ENCODE measurements around the gene STARD10. TPM values are rescaled to one million over a fixed set of nuclear protein-coding genes. Genes with fewer than 3 reads are reported as not detected.
A peak's percentile ranks its signal among the peaks of the same experiment; 100 is the strongest.
"Not testable (repeated sequence)": the region's sequence is repeated elsewhere in the genome, so short reads cannot be mapped to it uniquely, and the experiment has no call there.

STARD10 gene
- polyA plus RNA-seq, 12 donors = 34.8 to 66.5 (median 51.8) TPM; not detected in 1

DNA sequence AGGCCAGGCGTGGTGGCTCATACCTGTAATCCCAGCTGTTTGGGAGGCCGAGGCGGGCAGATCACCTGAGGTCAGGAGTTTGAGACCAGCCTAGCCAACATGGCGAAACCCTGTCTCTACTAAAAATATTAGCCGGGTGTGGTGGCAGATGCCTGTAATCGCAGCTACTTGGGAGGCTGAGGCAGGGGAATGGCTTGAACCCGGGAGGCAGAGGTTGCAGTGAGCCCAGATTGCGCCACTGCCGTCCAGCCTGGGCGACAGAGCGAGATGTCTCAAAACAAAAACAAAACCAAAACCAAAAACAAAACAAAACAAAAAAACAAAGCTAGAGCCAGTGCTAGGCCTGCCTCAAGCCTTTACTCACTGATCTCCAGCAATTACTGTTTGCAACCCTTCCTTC lies 33.8 kb upstream of the STARD10 start:
- DNase-seq = not testable (repeated sequence)

DNA sequence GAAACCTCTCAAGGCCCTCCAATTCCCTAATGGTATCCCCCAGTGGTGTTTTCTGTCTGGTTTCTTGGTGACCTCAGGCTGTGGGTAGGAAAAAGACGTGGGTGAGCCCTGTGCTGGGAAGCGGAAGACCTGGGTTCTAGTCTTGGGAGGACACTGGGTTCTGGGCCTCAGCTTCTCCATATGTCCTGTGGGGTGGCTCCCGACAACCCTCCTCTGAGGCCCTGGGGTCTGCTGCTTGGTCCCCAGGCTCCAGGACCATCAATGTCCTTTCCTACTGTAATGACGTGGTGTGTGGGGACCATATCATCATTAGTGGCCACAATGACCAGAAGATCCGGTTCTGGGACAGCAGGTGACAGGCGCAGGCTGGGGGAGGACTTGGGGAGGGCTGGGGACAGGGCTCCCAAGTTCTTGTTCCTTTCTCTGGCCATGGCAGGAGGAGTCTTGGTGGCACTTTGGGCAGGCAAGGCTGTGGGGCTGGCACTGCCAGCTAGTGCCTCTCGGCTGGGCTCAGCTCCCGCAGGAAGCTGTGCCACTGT lies 33.2 kb upstream of the STARD10 start:
- no peak for DNase-seq

DNA sequence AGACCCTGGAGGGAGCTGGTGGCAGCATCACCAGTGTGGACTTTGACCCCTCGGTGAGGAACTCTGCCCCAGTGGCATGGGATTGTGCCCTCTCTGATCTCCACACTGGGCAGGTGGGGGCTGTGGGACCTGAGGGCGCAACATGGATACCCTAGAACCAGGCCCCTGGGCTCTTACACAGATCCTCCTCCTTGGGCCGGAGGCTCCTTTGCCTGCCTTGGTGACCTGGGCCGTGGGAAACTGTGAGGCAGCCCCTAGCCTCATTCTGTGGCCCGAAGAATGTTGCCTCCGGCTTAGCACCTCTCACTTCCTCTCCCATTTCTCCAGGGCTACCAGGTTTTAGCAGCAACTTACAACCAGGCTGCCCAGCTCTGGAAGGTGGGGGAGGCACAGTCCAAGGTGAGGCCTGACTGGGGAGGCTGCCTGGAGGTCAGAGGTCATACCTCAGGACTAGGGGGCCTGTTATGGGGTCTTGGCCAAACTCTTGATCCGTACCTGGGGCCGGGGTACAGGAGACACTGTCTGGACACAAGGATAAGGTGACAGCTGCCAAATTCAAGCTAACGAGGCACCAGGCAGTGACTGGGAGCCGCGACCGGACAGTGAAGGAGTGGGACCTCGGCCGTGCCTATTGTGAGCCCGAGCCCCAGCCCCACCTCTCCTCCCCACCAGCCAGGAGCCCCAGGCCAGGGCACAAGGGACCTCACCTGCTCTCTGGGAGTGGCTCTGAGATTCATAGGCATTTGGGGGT lies 32.5 kb upstream of the STARD10 start:
- DNase-seq = no peak

DNA sequence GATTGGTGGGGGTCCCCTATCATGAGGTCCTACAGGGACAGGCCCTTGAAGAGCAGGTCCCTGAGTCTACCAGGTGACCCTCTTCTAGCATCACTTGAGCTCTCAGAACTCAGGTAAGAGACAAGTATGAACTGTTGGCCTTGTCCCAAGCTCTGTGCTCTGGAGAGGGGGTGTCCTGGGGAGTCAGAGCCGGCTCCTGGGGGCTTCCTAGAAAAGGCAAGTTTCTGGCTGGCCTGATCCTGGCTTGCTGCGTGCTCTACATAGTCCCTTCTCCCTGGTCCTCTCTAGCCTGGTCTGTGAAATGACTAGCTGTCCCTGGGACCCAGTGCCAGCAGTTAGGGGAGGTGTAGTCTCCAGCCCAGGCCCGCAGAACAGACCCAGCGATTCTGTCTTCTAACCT lies 31.8 kb upstream of the STARD10 start:
- DNase-seq = no peak

DNA sequence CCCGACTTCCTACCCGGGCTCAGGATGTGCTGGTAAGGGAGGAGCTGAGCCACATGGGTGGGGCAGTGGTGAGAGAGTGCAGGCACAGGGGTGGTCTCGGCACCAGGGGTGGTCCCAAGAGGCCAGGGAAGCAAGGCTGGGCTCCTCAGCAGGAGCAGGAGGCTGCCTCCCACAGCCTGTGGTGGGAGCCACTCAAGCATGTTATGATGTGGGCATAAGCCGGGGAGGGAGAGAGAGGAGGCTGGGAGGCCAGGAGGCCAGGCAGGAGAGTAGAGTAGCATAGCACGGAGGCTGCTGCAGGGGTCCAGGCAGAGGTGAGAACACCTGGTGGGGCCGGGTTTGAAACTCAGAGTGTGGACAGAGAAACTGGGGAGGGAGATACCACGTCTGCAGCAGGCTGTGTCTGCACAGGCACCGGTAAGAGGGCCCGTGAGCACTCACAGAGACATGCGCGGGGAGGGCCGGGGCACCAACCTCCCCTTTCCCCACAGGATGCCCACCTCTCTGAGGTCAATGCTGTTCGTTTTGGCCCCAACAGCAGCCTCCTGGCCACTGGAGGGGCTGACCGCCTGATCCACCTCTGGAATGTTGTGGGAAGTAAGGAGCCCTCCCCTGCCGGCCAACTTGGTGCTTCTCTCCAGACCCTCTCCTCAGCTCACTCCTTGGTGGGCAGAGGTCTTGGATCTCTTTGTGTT lies 31.1 kb upstream of the STARD10 start:
- no peak for DNase-seq

DNA sequence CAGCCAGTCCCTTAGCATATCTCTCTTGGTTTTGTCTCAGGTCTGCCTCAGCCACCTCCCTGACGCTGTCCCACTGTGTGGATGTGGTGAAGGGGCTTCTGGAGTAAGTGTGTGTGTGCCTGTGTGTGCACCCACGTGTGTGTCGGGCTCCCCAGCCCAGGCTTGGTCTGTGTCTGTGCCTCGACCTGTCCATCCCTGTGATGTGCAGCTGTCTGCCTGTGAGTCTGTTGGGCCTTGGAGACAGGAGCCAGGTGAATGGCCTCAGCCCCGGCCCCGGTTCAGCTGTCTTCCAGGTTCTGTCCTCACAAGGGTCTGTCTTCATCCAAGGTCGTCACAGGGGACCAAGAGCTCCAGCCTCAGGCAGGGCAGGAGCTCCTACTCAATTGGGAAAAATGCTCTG lies 30.2 kb upstream of the STARD10 start:
- DNase-seq = no peak

DNA sequence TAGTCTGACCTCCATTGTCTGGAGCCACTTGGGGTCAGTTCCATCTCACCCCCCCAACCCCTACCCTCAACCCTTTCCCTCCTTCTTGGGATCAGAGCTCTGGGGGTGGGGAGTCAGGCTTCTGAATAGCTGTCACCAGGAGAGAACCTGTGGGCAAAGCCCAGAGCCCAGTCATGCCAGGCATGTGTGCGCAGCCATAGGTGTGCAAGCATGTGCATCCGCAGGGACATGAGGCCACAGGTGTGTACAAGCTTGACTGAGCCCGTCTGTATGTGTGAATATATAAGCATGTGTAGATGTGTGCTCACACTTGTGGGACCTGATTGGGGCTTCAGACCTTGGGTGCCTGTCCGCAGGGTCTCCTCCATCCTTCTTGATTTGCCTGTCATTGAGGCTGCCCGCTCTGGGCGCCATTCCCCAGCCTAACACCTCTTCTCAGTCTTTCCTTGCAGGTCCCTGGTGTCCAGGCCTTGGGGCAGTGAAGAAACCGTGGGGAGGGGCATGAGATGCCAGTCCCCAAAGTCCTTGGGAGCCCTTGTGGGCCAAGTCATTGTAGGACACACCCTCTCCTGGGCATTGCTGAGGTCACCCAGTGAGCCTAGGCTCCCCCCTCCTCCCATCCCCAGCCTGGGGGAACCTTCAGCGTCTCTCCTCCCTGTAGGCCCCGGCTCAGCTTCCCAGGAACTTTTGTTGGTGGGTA lies 29.4 kb upstream of the STARD10 start:
- DNase-seq = no peak

DNA sequence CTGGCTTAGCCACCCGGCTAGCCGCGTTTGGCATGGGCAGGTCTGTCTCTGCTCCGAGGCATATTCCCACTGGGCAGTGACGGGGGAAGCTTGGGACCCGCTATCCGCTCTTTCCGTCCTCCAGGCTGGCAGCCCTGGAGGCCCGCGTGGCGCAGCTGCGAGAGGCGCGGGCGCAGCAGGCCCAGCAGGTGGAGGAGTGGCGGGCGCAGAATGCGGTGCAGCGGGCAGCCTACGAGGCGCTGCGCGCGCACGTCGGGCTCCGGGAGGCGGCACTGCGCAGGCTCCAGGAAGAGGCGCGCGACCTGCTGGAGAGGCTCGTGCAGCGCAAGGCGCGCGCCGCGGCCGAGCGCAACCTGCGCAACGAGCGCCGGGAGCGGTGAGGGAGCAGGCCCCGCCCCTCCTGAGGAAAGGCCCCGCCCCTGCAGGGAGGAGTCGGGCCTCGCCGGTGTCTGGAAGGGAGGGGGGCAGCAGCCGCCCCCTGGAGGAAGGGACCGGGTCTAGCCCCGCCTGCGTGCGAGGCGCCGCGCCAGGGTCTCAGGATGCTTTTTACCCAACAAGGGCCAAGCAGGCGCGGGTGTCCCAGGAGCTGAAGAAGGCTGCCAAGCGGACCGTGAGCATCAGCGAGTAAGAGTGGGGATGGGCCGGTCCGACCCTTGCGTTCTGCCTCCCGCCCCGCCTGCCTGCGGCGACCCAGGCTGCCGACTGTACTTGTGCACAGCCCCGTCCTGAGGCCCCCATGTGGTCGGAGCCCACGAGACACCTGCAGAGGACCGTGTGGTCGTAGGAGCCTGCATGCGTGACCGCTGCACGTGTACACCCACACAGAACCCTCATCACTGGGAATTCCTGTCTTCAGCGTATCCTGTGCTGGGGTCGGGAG lies 28.3 kb upstream of the STARD10 start:
- peak; percentile 92 for DNase-seq

DNA sequence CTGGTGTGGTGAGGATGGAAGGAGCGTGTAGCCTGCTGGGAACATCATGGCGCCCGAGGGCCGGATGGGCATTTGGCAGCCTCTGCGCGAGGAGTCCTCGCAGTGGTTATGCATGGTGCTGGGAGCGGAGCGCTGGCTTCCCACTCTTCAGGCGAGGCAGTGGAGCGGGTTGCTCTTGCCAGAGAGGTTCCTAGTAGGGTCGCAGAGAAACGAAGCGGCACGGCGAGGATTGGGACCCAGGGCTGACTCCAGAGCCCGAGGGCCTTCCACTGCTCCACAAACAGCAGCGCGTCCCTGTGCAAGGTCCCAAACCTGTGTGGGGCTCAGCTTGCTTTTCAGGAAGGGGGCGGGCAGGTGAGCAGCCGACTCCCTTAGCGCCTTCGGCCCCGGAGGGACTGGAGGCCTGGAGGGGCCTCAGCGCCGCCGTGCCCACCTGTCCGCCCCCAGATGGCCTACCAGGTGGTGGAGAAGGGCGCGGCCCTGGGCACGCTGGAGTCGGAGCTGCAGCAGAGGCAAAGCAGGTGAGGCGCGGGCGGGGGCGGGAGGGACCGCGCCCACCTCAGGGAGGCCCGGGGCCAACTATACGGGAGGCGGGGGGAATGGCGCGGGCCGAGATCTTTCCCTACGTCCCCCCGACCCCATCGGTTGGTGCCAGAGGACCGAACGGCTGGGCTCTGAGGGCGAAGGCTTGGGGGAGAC lies 27.5 kb upstream of the STARD10 start:
- DNase-seq = no peak

DNA sequence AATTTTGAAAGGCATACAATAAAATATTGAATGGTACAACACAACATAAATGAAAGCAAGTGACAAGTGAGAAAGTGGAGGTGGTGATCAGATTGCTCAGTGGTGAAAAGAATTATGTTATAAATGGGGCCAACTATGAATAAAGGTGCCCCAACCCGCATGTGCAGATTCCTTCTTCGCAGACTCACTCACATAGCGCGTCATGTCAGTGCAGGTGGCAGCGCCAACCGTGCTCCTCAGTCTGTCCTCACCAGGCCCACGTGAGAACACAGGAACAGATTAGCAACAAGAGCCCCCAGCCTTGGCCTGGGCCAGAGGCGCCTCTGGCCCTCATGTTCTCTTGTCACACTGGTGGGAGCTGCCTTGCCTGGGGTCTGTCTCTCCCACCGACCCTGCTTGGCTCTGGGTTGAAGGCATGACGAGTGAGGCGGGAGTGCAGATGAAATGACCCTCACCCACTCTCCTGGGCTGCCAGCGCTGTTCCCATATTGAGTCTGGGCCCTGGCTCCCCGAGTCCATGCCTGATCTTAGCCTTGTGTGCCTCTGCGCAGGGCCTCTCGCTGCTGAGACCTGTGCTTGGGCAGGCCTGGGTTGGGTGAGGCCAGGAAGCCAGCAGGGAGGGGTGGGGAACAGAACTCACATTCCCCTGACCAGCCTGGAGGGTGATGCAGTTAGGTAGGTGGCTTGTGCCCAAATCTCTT lies 26.7 kb upstream of the STARD10 start:
- DNase-seq = no peak

DNA sequence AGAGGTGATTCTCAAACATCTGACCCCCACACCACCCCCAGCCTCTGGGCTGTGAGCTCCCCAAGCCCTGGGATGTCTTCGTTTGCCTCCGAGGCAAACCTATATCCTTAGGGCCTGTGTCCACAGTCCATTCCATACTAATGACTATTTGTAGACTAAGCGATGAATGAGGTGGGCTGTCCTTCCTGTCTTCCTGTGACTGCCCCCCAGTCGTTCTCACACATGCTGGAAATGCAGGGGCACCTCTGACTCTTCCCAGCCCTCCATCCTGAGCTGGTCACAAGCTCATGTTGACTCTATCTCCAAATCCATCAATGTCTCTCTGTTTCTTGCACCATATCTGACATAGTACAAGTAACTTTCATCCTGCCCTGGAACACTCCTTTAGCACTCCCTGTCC lies 25.1 kb upstream of the STARD10 start:
- DNase-seq = no peak

DNA sequence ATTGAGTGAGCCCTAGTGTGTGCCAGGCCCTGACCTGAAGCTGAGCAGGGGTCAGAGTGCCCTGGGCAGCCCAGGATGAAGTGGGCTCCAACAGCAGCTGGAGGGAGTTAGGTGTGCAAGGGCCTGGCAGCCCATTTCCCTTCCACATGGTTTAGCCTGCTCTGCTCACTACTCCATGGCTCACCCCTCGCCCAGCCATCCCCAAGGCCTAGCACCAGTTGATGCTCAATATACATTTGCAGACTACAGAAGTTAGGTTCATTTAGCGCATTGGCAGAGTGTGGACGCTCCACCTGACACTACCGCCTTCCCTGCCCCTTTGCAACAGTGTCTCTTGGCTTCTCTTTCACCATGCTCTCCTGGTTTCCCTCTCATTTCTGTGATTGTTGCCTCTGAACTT lies 24.1 kb upstream of the STARD10 start:
- DNase-seq = no peak

DNA sequence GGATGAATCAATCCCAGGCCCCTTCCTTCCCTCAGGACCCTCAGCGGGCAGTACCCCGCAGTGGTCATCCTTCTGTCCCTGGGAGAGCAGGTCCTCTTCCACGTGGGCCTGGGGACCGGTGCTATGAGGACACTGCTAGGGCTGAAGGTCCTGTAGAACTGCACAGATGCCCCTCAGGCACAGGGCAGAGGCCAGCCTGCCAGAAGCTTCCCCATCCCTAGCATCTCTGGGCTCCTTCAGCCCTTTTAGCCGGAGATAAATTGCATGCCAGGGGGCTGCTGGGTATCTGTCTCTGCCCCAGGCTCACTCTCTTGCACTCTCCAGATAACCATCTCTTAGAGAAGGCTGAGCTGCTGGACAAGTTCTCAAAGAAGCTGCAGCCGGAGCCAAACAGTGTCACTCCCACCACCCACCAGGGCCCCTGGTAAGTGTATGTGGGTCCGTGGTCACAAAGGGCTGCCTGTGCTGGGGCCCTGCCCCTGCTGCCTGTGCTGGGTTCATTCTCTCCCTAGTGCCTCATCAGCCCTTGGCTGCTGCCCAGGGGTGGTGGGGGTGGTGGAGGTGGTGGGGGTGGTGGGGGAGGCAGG lies 22.6 kb upstream of the STARD10 start:
- DNase-seq = no peak

DNA sequence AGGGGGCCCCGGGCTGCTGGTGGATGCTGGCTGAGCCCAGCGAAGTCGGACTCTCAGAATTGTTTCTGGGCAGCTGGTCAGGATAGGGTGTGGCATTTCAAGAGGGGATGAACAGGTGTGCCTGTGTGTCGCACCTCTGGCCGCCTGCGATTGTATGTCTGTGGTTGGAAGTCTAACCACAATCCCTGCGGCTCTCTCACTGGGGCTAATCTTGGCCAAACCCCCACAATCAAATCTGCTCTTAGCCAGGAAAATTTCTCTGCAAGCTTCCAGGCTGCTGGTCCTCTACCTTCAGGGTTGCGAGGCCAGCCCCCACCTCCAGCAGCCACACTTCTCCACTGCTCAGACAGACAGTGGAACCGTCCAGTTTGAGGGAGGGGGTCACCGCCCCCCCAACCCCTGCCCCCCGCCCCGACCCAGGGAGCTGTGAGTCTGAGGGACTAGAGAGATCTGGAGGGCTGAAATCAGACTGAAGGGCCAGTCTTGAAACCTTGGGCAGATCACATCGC lies 21.3 kb upstream of the STARD10 start:
- no peak for DNase-seq

DNA sequence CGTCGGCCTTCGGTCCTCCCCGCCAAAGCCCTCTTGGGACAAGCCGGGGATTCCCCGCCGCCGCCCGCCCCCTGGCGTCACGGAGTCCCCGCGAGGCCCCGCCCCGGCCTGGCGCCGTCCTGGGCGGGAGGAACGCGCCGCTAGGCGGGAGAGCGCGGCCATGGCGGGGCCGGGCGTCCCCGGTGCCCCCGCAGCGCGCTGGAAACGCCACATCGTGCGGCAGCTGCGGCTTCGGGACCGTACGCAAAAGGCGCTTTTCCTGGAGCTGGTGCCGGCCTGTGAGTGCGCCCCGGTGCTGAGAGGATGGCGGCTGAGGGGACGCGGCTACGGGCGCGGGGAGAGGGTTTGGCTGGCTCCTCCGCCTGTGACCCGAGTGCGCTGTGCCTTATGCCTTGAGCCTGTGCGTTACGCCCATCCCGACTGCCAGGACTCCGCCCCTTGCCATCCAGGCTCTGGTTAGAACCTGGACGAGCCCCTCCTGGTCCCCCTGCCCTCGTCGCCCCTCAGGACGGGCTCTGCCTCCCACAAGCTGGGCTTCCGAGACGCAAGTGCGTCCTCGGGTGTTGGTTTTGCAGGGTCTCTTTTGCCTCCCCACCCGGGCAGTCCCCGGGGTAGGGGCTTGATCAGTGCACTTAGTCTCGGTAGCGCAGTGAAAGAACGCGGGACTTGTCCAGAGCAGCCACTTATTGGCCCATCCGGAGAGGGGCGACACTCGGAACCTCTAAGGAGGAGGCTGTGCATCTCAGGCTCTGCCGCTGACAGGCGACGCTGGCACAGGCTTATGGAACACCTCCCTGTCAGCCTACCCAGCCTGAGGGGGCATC lies 20.7 kb upstream of the STARD10 start, which contains the start of gene ATG16L2:
ATG16L2 (plus strand) TSS at position 126 of the 824 bp plus-strand sequence; CDS start at position 161, 35 bp downstream.
- peak; percentile 65 for DNase-seq

DNA sequence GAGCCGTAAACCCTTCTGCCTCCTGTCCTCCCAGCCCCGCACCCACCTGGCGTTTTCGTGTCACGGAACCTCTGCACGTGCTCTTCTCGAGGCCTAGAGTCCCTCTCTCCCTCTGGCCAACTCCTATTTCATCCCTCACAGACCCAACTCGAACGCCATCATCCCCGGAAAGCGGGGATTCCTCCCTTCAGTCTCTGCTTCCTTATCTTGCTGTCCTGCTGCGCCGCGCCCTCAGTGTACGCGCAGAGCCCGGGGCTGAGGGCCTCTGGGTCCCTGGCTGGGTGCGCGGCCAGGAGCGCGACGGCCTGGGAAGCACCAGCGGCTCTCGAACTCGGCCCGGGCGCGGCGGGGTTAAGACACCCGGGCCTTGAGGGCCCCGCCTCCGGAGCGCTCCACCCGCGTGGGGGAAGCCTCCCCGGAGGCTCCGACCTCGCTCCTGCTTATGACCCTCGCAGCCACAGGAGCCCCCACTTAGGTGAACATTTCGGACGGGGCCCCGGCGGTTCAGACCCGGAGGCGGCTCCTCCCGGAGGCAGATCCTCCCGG lies 20.0 kb upstream of the STARD10 start:
- DNase-seq = peak; percentile 86

DNA sequence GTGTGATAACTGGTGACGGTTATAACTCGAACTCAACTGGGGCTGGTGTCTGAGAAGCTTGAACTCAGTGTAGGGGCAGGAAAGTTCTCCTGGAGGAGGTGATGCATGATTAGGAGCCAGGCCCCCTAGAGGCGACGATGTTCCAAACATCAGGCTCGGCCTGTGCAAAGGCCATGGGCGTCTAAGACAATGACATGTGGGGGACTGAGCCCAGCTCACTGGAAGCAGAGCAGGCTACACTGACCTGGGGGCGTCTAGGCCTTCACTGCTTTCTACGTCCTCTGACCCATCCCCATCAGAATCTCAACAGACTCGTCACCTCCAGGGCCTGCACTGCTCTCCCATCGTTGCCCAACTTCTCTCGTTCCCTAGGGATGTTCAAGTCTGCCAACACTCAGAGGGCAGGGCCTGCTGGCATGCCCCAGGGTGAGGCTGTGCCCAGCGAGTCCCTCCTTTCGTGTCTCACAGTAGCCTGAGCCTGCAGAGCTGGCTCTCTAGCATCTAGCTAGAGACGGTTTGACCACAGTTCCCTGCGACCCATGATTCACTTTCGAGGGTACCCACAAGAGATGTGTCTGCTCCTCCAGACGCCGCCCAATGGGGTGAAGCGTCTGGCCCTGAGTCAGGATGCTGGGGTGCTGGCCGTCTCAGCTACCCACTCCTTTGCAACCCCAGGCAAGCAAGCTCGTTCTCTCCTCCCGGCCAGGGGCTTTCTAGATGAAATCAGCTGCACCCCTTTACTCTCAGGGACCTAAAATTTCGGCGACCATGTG lies 19.3 kb upstream of the STARD10 start:
- DNase-seq = no peak

DNA sequence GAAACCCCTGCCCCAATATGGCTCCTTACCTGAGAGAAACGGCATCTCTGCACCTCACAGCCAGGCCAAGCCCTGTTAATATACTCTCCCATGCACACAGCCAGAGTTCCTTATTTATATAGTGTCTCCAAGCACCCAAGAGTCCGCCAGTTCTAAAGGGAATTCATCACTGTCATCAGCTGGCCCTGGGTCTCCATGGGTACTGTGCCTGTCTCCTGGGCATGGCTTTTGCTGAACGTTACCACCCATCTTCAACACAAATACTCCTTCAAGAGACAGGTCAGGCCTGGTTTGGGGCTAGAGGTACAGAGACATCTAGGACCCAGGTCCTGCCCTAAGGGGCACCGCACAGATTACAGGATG lies 18.7 kb upstream of the STARD10 start:
- no peak for DNase-seq

Measured in muscle of arm (tissue), 12 donors.